GM21423 (cell line): Measurements from ENCODE around the gene ISG20L2.

ENCODE experiments used
- ATAC-seq: cut with Tn5 transposase; IDR thresholded peaks from one replicate; pipeline ENCODE4 v1.9.1; 2021; ENCODE audit warnings: mild to moderate bottlenecking, moderate library complexity; ENCODE audit not compliant: unreplicated experiment

Gene ISG20L2

GRCh38 chr1:156691191-156691590, 37.4 kb downstream of the ISG20L2 start:
- ATAC-seq, result no peak

- no peak for ATAC-seq
Measured at GRCh38 chr1:156690675-156691036, 37.9 kb downstream of the ISG20L2 start.

- ATAC-seq, result no peak
Measured at GRCh38 chr1:156689953-156690674, 38.5 kb downstream of the ISG20L2 start.

- ATAC-seq, result no peak
Measured at GRCh38 chr1:156689035-156689952, 39.3 kb downstream of the ISG20L2 start.

- ATAC-seq, result no peak
Measured at GRCh38 chr1:156684227-156684782, 44.3 kb downstream of the ISG20L2 start.

- ATAC-seq, result no peak
Measured at GRCh38 chr1:156682166-156682890, 46.2 kb downstream of the ISG20L2 start.

GRCh38 chr1:156681196-156681960, 47.2 kb downstream of the ISG20L2 start:
- no peak for ATAC-seq

- no peak for ATAC-seq
Measured at GRCh38 chr1:156680056-156680455, 48.5 kb downstream of the ISG20L2 start.

- no peak for ATAC-seq
Measured at GRCh38 chr1:156677616-156678596, 50.7 kb downstream of the ISG20L2 start.

- no peak for ATAC-seq
Measured at GRCh38 chr1:156676820-156677615, 51.5 kb downstream of the ISG20L2 start, which contains the start of gene NES. NES (minus strand) TSS chr1:156677407; CDS start chr1:156677264, 143 bp downstream.

- ATAC-seq, result no peak
Measured at GRCh38 chr1:156676114-156676819, 52.3 kb downstream of the ISG20L2 start.

- no peak for ATAC-seq
Measured at GRCh38 chr1:156675210-156676113, 53.1 kb downstream of the ISG20L2 start.

GRCh38 chr1:156673387-156674121, 55.0 kb downstream of the ISG20L2 start:
- no peak for ATAC-seq
